PFSK-1 (cell line): ENCODE data around the gene GBP3.

Experiments used
- FOXP2 ChIP-seq: optimal IDR thresholded peaks from 2 replicates; pipeline ENCODE3; 2011; ENCODE audit warnings: borderline replicate concordance, control low read depth, inconsistent platforms; ENCODE audit not compliant: insufficient read depth; ENCODE audit errors: extremely low read length, extremely low read depth
- POLR2AphosphoS5 ChIP-seq: IDR thresholded peaks from 2 replicates; pipeline ENCODE4 v1.6.1; 2012; ENCODE audit warnings: low read depth, mild to moderate bottlenecking, control low read depth, low read length, moderate library complexity
- REST ChIP-seq, 2 experiments: IDR thresholded peaks; 2 replicates each; pipeline versions ENCODE4 v1.6.1 to v1.8.0; 2011 to 2012; ENCODE audit warnings: low read depth in 2 of 2, low read length in 2 of 2, control low read depth in 1 of 2, inconsistent platforms in 1 of 2, mild to moderate bottlenecking in 1 of 2, moderate library complexity in 1 of 2; ENCODE audit not compliant: insufficient read depth in 1 of 2
- SIN3A ChIP-seq: IDR thresholded peaks from 2 replicates; pipeline ENCODE4 v1.6.1; 2012; ENCODE audit warnings: mild to moderate bottlenecking, low read length, moderate library complexity, borderline replicate concordance; ENCODE audit not compliant: insufficient read depth
- TAF1 ChIP-seq: IDR thresholded peaks from 2 replicates; pipeline ENCODE4 v1.6.1; 2012; ENCODE audit warnings: low read length, control low read depth, borderline replicate concordance; ENCODE audit not compliant: insufficient read depth

GRCh38 chr1:88961081-88961480, 61.6 kb downstream of the GBP3 start:
- no peak for TF ChIP-seq REST (IDR thresholded peaks at IDR 0.05; ENCODE audit: insufficient read depth in 1 of 2, low read depth in 2 of 2, low read length in 2 of 2)
- no peak for TF ChIP-seq TAF1
- TF ChIP-seq POLR2AphosphoS5: no peak
- no peak for TF ChIP-seq SIN3A
- no peak for TF ChIP-seq FOXP2
